GM06990 (cell line): Measurements from ENCODE around the gene LRRTM2.

Experiments
- DNase-seq: peaks from one replicate; pipeline ENCODE4 v3.0.0-alpha.2; 2011; ENCODE audit not compliant: insufficient read length; ENCODE audit errors: extremely low read depth
- H3K27me3 ChIP-seq: replicated peaks from 2 replicates; pipeline ENCODE4 v1.6.0; 2011; ENCODE audit warnings: low read length; ENCODE audit not compliant: control insufficient read depth, insufficient read depth
- H3K36me3 ChIP-seq: 2 replicates; pipeline ENCODE4 v1.5.1; 2011; ENCODE audit warnings: low read length; ENCODE audit not compliant: control insufficient read depth, insufficient read depth
- H3K4me3 ChIP-seq: replicated peaks from 2 replicates; pipeline ENCODE4 v1.5.1; 2011; ENCODE audit warnings: low read depth, mild to moderate bottlenecking, control low read depth, low read length
- TF ChIP-seq, protein P1 (sequence below): IDR thresholded peaks from 2 replicates; pipeline ENCODE4 v1.5.1; 2011; ENCODE audit warnings: low read length, control low read depth, mild to moderate bottlenecking, inconsistent platforms; ENCODE audit not compliant: insufficient read depth, poor library complexity, severe bottlenecking

Gene LRRTM2

GRCh38 chr5:138913773-138914172, 38.6 kb upstream of the LRRTM2 start:
- Histone ChIP-seq H3K27me3 (no peaks in the 10 kb centered on the region), H3K36me3 (no peaks in the 10 kb centered on the region), H3K4me3 (no peak overlapping the region)
- DNase-seq = no peak
- TF ChIP-seq, protein P1, sequence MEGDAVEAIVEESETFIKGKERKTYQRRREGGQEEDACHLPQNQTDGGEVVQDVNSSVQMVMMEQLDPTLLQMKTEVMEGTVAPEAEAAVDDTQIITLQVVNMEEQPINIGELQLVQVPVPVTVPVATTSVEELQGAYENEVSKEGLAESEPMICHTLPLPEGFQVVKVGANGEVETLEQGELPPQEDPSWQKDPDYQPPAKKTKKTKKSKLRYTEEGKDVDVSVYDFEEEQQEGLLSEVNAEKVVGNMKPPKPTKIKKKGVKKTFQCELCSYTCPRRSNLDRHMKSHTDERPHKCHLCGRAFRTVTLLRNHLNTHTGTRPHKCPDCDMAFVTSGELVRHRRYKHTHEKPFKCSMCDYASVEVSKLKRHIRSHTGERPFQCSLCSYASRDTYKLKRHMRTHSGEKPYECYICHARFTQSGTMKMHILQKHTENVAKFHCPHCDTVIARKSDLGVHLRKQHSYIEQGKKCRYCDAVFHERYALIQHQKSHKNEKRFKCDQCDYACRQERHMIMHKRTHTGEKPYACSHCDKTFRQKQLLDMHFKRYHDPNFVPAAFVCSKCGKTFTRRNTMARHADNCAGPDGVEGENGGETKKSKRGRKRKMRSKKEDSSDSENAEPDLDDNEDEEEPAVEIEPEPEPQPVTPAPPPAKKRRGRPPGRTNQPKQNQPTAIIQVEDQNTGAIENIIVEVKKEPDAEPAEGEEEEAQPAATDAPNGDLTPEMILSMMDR = no peak

DNA sequence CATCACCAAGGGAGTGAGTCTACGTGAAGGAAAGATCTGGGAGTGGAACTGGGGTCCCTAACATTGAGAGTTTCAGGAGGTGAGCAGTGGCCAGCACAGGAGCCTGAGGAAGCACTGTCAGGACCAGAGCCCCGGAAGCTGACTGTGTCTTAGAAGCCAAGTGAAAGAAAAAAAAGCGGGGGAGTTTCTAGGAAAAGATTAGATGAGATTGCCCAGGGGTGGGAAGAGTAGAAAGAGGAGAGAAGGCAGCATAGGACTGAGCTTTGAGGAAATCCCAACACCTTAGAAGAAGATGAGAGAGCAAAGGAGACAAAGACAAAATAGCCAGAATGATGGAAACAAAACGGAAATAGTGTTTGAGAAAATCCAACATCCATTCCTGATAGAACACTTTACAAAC, 37.0 kb upstream of the LRRTM2 start:
- TF ChIP-seq, protein P1 = no peak
- no peaks in the 10 kb centered on the region for H3K27me3 ChIP-seq
- H3K4me3 ChIP-seq = no peak overlapping the region
- DNase-seq = no peak
- no peaks in the 10 kb centered on the region for H3K36me3 ChIP-seq

GRCh38 chr5:138911441-138911840, 36.3 kb upstream of the LRRTM2 start:
- TF ChIP-seq, protein P1 = no peak
- DNase-seq = no peak
- Histone ChIP-seq H3K36me3 (no peaks in the 10 kb centered on the region), H3K4me3 (no peak overlapping the region), H3K27me3 (no peaks in the 10 kb centered on the region)

DNA sequence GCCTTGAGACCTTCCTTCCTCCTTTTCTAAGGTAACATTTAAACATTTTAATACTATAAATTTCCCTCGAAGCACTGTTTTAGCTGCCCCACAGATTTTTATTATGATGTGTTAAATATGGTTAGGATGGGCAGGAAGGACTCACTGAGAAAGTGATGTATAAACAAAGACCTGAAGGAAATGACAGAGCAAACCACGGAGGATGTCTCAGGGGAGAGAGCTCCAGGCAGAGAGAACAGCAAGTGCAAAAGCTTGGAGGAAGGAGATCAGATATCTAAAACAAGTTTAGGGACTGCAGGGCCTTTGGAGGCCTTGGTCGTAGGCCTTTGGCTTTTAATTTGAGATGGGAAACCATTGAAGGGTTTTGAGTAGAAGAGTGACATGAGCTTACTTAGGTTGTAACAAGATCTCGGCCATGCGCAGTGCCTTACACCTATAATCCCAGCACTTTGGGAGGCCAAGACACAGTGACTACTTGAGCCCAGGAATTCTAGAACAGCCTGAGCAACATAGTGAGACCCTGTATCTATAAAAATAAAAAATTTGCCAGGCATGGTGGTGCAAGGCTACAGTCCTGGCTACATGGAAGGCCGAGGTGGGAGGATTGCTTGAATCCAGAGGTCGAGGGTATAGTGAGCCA, 35.5 kb upstream of the LRRTM2 start:
- Histone ChIP-seq H3K36me3 (no peaks in the 10 kb centered on the region), H3K27me3 (no peaks in the 10 kb centered on the region), H3K4me3 (no peak overlapping the region)
- DNase-seq = no peak
- TF ChIP-seq, protein P1 = no peak

- no peaks in the 10 kb centered on the region for H3K36me3 ChIP-seq
- TF ChIP-seq, protein P1 = no peak
Measured at GRCh38 chr5:138909734-138910133, 34.6 kb upstream of the LRRTM2 start.

DNA sequence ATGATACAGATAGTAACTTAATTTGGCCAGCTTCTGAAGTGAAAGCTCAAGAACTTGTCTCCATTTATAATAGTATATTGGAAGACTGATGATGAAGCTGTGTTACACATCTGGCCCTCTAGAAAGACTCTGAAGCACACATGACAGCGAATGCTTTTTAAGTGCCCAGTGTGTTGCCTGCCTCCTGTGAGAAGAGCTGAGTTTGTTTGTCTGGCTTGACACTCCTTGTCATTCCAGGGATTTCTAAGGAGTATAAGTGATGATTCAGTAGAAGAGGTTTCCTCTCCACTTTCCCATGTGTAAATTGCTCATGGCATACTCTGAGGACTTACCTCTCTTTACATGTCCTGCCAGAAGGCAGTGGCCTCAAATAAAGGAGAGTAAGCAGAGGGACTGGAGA, 30.4 kb upstream of the LRRTM2 start:
- DNase-seq = no peak
- Histone ChIP-seq H3K27me3 (no peaks in the 10 kb centered on the region), H3K36me3 (no peaks in the 10 kb centered on the region), H3K4me3 (no peak overlapping the region)
- TF ChIP-seq, protein P1 = no peak

More at GRCh38 chr5:138909734-138910133, 34.6 kb upstream of the LRRTM2 start:
- Histone ChIP-seq H3K27me3 (no peaks in the 10 kb centered on the region), H3K4me3 (no peak overlapping the region)
- DNase-seq = no peak
